Ramos (cell line): ENCODE results near the gene DCDC1.

Experiments used
- in situ Hi-C: fragments of 300-500 bp; cut with MboI; formaldehyde crosslinking; loops from one replicate; pipeline ENCODE4 v1.14.3; 2022; ENCODE audit warnings: low sequenced_read_pairs; ENCODE audit not compliant: unreplicated experiment

DCDC1 gene

GRCh38 chr11:31243706-31244105, 125.8 kb downstream of the DCDC1 start:
- in situ Hi-C loops, result no loop called here

GRCh38 chr11:31240340-31240904, 129.1 kb downstream of the DCDC1 start:
- in situ Hi-C loops, result no loop called here

DNA sequence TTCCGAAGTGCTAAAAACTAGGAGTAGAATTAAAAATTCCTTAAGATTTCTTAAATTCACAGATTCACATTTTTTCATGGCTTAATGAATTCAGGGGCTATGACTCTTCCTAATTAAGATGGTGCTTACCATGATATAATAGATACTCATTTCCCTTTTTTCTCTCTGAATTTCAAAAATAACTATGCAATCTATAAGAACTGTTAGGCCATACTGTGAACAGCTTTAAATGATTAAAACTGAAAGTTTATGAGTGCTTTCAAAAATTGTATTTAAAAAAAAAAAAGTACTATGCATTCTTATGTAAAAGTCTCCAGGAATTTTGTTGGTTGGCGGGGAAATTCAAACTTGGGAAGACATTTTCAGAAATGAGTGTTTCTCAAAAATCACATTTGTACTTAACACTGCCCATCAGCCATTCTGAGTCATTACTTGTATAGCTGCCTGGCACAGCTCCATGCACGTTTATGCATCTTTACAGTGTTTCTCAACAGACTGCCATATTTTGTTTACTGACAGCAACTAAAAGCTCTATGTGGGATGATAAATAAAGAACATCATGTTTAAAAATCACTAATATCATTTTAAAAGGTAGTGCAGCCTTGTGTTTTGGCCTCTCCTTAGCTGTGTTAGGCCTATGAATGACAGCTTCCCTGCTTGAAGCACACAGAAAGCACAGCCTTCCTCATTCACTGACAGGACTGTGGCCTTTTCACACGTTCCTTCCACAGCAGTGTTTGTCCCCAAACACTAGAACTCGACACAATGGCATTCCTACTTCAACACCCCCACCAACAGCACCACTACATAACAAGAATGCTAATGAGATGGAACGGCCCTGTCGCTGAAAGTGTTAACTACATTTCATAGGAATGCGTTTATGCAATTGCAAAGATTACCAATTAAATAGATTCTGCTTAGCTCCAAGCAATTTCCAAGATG, 131.4 kb downstream of the DCDC1 start:
- in situ Hi-C loops, result no loop called here

GRCh38 chr11:31236143-31236542, 133.4 kb downstream of the DCDC1 start:
- in situ Hi-C loops, result no loop called here

DNA sequence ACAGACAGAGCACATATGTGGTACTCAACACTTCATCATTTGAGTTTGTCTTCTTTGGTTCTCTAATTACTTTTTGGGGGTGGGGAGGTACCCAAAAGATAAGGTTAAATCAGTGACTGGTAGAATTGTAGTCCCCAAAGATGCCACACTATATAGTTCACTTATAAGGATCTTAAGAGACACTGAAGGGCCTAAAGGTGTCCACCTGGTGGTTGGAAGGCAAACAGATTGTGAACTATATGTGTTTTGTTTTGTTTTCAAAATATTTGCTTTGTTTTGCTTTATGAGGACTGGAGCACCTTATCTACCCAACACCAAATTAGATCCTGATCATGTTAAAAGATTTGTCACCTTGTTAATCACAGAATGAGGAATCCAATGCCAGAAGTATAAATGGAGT, 136.1 kb downstream of the DCDC1 start:
- in situ Hi-C loops, result no loop called here

DNA sequence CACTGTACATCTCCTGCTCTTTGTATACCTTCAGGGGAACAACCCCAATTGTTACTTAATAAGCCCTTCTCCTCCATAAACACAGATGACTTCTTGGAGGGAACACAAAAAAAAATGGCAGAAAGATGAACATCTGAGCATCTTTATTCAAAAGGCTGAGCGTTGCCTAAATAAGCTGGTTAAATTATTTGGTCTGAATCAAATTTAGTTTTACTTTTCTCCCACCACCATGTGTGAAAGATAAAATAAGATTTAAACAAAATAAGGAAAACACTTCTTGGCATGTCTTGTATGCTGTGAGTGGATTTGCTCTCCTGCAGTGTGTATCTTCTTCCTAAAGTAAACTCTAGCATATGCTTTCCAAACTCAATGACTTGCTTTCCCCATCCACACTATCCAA, 137.9 kb downstream of the DCDC1 start:
- in situ Hi-C loops, result no loop called here

GRCh38 chr11:31218847-31219246, 150.7 kb downstream of the DCDC1 start:
- in situ Hi-C loops, result no loop called here

DNA sequence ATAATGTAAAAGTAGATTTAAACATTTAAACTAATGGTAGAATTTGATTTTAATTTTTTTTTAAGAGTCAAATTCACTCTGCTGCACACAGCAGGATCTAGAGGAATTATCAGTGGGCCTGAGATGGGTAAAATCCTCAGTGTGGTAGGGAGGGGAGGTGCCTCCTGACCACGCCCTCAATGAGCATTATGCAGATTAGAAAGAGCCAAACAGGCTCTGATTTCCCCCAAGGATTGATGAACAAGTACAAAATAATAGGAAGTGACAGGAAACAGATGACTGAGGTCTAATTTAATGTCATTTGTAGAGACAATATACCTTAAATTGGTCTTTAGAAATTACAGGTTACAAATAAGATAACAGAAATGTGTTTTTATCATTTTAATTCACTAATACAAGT, 155.2 kb downstream of the DCDC1 start:
- in situ Hi-C loops, result no loop called here

GRCh38 chr11:31199378-31199777, 170.2 kb downstream of the DCDC1 start:
- in situ Hi-C loops, result no loop called here

DNA sequence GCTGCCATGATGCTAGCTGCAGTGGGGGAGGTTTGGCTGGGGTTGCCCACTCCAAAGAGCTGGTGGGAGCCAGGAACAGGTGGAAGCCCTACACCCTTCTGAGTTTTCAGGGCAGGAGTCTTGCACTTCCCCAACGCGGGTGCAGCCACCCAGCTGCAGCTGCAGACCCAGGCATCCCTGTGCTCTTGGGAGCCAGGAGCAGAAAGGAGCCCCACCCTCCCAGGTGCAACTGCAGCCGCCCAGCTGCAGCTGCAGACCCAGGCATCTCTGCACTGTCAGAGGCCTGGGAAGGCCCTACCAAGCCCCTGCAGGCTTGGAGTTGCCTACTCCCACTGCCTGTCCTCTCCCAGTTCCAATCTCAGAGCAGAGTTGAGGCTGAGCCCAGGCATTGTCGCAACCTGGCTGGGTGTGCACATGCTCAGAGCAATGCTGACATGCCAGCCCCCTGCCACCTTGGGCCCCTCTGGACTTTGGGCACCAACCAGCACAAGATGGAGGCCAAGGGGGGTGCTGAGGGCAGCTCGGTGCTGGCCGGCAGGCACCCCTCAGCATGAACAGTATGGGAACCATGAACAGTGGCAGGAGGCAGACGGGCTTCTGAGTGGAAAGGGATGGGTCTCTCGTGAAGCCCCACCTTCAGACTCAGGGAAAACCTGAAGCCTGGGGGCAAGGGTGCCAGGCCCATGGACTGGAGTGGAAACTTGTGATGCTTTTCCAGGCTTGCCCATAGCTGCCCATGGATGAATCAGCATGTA, 195.4 kb downstream of the DCDC1 start:
- in situ Hi-C loops, result no loop called here

DNA sequence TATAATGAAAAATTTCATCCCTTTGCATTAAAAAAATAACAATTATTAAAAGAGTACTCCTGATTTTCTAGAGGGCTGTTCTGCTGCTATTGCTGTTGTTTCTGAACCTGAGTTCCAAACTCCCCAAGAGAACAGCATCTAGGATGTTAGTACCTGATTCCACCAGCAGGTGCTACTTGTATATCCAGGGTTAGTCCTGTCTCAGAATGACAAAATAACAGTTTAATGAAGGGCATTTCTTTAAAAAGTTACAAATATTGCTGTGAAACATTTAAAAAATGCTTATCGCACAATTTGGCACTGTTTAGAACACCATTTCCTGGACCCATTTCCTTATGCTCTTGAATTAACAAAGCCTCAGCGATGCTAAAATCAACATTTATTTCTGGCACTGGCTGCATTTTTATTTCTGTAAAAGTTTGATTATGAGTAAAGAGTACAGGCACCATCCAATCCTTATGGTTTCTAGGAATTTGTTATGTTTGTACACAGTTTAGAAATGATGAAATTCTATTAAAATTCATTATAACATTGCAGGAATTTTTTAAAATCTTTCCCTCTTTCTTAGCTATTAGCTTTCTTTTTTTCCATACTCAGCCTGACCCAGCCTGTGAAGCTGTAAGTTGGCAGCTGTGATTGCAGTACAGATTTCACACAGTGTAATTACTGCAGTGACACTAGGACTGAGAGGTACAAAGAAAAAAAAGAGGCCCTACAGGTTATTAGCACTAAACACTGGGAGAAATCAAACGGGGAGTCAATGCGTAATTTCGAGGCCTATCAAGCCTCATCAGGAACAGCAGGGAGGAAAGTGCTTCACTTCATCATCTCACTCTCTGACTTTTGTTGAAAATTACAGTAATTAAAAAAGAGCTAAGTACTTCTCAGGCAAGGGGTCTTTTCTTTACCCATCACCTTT, 208.8 kb downstream of the DCDC1 start:
- in situ Hi-C loops, result no loop called here

GRCh38 chr11:31150841-31151240, 218.7 kb downstream of the DCDC1 start:
- in situ Hi-C loops, result no loop called here

DNA sequence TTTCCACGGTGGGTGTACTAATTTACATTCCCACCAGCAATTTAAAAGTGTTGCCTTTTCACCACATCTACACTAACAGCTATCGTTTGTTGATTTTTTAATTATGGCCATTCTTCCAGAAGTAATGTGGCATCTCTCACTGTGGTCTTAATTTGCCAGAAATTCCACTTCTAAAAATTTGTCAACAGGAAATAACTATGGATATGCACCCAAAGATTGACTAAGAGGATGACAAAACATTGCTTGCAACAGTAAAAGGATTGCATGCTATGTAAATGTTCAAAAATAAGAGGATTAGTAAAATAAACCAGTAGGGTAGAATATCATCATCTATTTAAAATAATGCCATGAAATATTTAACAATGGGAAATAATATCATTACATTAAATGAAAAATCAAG, 219.5 kb downstream of the DCDC1 start:
- in situ Hi-C loops, result no loop called here

DNA sequence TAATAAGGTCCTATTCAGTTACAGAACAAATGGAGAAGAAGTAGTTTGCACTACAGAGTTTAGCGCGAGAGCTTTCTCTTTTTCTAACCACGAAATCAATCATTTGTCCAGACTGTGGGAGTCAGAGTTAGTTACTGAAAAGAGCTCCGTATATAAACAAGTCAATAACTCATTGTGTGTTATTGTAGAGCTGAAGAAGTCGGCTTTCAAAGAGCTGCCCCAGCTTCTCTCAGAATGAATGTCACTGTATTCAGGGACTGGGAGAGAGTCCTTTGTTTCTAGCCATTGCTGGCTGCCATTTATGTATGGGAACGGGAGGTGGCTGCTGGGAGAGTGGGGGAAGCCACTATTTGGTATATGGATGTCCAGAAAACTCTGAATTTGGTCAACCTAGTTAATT, 227.8 kb downstream of the DCDC1 start:
- in situ Hi-C loops, result no loop called here

- in situ Hi-C loops, result no loop called here
These were observed 230.1 kb downstream of the DCDC1 start for GRCh38 chr11:31139479-31139878.

GRCh38 chr11:31132531-31133421, 236.8 kb downstream of the DCDC1 start:
- in situ Hi-C loops, result no loop called here

- in situ Hi-C loops, result no loop called here
These were observed 237.8 kb downstream of the DCDC1 start for GRCh38 chr11:31131760-31132159.

- in situ Hi-C loops, result no loop called here
These were observed 242.2 kb downstream of the DCDC1 start for GRCh38 chr11:31127290-31127689.

DNA sequence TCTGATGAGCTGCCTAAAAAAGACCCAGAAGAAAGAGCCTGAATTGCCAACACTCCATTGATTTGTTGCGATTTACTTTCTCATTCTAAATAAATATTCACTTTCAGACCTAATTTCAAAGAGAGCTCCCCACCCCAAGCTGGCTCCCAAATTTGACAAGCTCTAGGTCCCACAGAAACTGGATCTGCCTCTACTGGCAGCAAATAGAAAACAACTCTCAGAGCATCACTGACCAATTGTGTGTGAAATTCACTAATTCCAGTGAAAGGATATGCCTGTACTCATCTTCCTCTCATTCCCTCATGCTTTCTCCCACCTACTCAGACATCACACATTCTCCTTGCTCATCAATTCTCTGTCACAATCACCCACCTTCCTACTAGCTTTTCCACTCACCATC, 249.1 kb downstream of the DCDC1 start:
- in situ Hi-C loops, result no loop called here
